Measurements from ENCODE around the gene SUFU.

- TF ChIP-seq CTCF (IDR thresholded peaks at IDR 0.05; ENCODE audit: poor library complexity) (no peak), EZH2 (IDR thresholded peaks at IDR 0.05; ENCODE audit: borderline replicate concordance) (no peak), EZH2phosphoT487 (IDR thresholded peaks at IDR 0.05; ENCODE audit: low read depth, severe bottlenecking, unreplicated experiment) (no peak)
These were observed 3.7 kb downstream of the SUFU start for GRCh38 chr10:102507521-102507920.
